Measurements from ENCODE around the gene PARL.

PARL gene

DNA sequence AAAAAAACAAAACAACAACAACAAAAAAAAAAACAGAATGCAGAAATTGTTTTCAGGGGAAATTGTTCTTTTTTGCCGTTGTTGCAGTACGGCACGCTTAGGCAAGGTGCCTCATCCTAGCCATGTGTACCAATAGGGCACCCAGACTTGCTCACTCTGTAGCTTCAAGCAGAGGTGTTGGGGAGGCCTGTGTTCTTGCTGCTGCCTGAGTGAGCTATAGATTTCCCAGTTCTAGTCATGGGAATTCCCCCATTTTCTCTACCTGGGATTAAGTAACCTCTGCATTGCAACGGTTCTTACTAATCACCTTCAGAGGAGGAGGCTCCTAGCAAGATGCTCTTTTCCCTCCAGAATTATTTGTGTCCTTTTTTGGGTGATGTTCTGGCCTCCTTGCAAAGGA lies 12.9 kb upstream of the PARL start:
- TF ChIP-seq, protein P1, sequence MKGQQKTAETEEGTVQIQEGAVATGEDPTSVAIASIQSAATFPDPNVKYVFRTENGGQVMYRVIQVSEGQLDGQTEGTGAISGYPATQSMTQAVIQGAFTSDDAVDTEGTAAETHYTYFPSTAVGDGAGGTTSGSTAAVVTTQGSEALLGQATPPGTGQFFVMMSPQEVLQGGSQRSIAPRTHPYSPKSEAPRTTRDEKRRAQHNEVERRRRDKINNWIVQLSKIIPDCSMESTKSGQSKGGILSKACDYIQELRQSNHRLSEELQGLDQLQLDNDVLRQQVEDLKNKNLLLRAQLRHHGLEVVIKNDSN (IDR thresholded peaks at IDR 0.05): no peak
- TF ChIP-seq TEAD4 (IDR thresholded peaks at IDR 0.05): no peak

DNA sequence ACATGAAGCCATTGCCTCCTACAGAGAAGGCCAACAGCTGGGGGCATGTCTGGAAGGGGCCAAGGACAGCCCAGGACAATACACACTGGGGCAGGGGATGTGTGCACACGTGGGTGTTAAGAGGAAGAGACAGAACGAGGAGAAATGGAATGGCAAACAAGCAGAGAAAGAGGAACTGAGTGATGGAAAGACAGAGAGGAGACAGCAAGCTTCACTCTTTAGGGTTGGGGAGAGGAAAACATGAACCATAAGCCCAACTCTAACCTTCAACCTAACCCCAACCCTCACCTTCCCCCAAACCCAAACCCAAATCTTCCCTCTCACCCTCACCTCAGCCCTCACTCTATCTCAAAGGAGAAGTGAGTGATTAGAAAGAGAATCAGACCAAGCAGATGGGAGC lies 11.9 kb upstream of the PARL start:
- TF ChIP-seq CREB1 (IDR thresholded peaks at IDR 0.05; ENCODE audit: low read depth): no peak
- TF ChIP-seq, protein P1 (IDR thresholded peaks at IDR 0.05): no peak

DNA sequence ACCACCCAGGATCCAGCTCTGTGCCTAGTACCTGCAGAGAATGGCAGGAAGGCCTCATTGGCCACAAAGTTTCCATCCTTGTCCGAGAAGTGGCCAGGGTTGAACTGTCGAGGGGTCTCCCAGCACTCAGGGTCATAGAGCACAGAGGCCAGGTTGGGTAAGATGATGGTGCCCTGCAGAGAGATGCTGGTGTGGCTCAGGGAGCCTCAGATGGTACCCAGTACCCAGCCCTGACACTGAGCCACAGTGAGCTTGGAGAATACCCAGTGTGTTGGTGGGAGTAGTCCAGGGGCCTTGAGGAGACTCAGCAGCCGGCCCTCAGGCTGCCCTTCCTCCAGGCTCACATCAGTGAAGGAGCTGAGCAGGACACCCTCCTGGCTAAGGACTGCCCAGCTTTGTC lies 11.5 kb upstream of the PARL start:
- TF ChIP-seq TAF1 (IDR thresholded peaks at IDR 0.05; ENCODE audit: low read depth): no peak
- no peak for TF ChIP-seq CREB1 (IDR thresholded peaks at IDR 0.05; ENCODE audit: low read depth)
- no peak for TF ChIP-seq NFIC (IDR thresholded peaks at IDR 0.05)
- TF ChIP-seq TEAD4 (IDR thresholded peaks at IDR 0.05): no peak

DNA sequence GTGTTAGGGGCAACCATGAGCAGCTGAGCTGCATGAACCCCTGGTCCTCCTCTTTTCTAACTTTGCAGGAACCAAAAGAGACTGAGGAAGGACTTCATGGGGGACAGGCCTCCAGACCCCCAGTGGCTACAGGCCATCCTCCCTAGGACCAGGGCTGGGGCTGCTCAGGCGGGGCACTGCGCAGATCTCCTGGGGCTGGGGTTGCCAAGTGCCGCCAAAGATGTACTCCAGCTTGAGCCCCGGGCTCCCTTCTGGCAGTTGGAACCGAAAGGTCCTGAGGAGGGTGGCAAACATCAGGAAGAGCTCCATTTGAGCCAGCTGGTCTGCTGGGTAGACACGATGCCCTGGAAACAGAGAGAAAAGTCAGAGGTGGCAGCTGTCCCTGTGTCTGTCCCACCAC lies 11.1 kb upstream of the PARL start:
- TF ChIP-seq, protein P2, sequence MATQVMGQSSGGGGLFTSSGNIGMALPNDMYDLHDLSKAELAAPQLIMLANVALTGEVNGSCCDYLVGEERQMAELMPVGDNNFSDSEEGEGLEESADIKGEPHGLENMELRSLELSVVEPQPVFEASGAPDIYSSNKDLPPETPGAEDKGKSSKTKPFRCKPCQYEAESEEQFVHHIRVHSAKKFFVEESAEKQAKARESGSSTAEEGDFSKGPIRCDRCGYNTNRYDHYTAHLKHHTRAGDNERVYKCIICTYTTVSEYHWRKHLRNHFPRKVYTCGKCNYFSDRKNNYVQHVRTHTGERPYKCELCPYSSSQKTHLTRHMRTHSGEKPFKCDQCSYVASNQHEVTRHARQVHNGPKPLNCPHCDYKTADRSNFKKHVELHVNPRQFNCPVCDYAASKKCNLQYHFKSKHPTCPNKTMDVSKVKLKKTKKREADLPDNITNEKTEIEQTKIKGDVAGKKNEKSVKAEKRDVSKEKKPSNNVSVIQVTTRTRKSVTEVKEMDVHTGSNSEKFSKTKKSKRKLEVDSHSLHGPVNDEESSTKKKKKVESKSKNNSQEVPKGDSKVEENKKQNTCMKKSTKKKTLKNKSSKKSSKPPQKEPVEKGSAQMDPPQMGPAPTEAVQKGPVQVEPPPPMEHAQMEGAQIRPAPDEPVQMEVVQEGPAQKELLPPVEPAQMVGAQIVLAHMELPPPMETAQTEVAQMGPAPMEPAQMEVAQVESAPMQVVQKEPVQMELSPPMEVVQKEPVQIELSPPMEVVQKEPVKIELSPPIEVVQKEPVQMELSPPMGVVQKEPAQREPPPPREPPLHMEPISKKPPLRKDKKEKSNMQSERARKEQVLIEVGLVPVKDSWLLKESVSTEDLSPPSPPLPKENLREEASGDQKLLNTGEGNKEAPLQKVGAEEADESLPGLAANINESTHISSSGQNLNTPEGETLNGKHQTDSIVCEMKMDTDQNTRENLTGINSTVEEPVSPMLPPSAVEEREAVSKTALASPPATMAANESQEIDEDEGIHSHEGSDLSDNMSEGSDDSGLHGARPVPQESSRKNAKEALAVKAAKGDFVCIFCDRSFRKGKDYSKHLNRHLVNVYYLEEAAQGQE (IDR thresholded peaks at IDR 0.05; ENCODE audit: low read depth): no peak
- no peak for TF ChIP-seq YY1 (IDR thresholded peaks at IDR 0.05; ENCODE audit: low read depth)
- no peak for TF ChIP-seq CEBPB (IDR thresholded peaks at IDR 0.05)
- TF ChIP-seq, protein P1 (IDR thresholded peaks at IDR 0.05): no peak
- no peak for TF ChIP-seq TEAD4 (IDR thresholded peaks at IDR 0.05)
- TF ChIP-seq TAF1 (IDR thresholded peaks at IDR 0.05; ENCODE audit: low read depth): no peak
- TF ChIP-seq, protein P3, sequence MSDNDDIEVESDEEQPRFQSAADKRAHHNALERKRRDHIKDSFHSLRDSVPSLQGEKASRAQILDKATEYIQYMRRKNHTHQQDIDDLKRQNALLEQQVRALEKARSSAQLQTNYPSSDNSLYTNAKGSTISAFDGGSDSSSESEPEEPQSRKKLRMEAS (IDR thresholded peaks at IDR 0.05): no peak
- no peak for TF ChIP-seq NFIC (IDR thresholded peaks at IDR 0.05)
- TF ChIP-seq ZBTB7A (IDR thresholded peaks at IDR 0.05; ENCODE audit: low read depth): no peak
- no peak for TF ChIP-seq CREB1 (IDR thresholded peaks at IDR 0.05; ENCODE audit: low read depth)
- no peak for TF ChIP-seq RAD21 (IDR thresholded peaks at IDR 0.05; ENCODE audit: low read depth)

DNA sequence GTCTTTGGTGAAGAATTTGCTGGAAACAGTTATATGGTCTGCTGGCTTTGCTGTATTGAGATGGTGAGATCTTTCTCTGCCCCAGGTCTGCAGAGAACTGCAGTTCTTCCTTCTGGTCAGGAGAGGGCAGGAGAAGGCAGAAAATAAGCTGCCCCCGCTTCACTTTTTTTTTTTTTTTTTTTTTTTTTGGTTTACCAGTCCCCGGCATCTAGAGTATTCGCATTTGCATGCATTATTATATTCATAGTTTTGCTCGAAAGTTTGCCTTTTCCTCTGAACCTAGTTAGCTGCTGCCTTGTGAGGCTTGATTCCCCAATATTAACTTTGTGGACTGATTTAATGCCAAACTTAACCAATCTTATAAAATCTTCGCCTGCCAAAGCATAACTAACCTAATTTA lies 10.6 kb upstream of the PARL start:
- TF ChIP-seq CREB1 (IDR thresholded peaks at IDR 0.05; ENCODE audit: low read depth) (no peak), CEBPB (IDR thresholded peaks at IDR 0.05) (no peak), RAD21 (IDR thresholded peaks at IDR 0.05; ENCODE audit: low read depth) (peak; percentile 97), TAF1 (IDR thresholded peaks at IDR 0.05; ENCODE audit: low read depth) (no peak), TCF12 (IDR thresholded peaks at IDR 0.05; ENCODE audit: low read depth) (no peak)
- TF ChIP-seq, protein P2 (IDR thresholded peaks at IDR 0.05; ENCODE audit: low read depth): no peak
- TF ChIP-seq, protein P3 (IDR thresholded peaks at IDR 0.05): no peak

DNA sequence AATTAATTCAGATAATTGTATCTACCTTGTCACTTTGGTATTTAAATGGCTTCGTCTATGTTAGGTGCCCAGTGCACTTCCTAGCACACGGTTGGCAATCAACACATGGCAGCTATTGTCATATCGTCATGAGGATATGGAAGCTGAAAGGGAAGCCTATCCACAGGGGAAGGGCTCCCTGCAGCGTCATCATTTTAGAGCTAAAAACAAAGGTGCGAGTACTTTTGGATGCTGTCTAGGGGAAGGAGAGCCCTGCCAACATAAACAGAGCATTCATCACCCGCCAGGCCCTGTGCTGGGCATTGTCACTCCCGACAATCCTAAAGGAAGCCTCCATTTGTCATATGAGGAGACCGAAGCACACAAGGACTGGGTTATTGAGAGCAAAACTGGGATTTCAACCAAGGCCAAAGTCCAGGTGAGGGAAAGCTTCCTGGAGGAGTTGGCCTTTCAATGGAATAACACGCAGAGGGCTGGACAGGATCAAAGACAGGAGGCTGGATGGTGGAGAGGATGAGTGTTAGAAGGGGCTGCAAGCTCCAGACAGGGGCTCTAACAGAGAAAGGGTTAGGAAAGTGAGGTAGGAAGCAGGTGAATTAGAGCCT lies 8.0 kb upstream of the PARL start:
- TF ChIP-seq, protein P2 (IDR thresholded peaks at IDR 0.05; ENCODE audit: low read depth): no peak
- TF ChIP-seq, protein P1 (IDR thresholded peaks at IDR 0.05): no peak
- TF ChIP-seq TAF1 (IDR thresholded peaks at IDR 0.05; ENCODE audit: low read depth) (no peak), NFIC (IDR thresholded peaks at IDR 0.05) (no peak), TCF12 (IDR thresholded peaks at IDR 0.05; ENCODE audit: low read depth) (no peak), RAD21 (IDR thresholded peaks at IDR 0.05; ENCODE audit: low read depth) (no peak), CREB1 (IDR thresholded peaks at IDR 0.05; ENCODE audit: low read depth) (no peak), ZBTB7A (IDR thresholded peaks at IDR 0.05; ENCODE audit: low read depth) (no peak), YY1 (IDR thresholded peaks at IDR 0.05; ENCODE audit: low read depth) (no peak), TEAD4 (IDR thresholded peaks at IDR 0.05) (no peak)
- TF ChIP-seq, protein P3 (IDR thresholded peaks at IDR 0.05): no peak
